Stimulated activated CD4-positive, alpha-beta T cell treated with anti-CD3 and anti-CD28 coated beads, Interleukin-2, amount 100 ng/mL, for 4 hours (primary cell): Measurements from ENCODE around the gene CACNA1C.

Experiments used
- DNase-seq: peaks from one replicate; pipeline ENCODE4 v3.0.0-alpha.2; 2020; ENCODE audit warnings: low read depth

The CACNA1C gene

DNA sequence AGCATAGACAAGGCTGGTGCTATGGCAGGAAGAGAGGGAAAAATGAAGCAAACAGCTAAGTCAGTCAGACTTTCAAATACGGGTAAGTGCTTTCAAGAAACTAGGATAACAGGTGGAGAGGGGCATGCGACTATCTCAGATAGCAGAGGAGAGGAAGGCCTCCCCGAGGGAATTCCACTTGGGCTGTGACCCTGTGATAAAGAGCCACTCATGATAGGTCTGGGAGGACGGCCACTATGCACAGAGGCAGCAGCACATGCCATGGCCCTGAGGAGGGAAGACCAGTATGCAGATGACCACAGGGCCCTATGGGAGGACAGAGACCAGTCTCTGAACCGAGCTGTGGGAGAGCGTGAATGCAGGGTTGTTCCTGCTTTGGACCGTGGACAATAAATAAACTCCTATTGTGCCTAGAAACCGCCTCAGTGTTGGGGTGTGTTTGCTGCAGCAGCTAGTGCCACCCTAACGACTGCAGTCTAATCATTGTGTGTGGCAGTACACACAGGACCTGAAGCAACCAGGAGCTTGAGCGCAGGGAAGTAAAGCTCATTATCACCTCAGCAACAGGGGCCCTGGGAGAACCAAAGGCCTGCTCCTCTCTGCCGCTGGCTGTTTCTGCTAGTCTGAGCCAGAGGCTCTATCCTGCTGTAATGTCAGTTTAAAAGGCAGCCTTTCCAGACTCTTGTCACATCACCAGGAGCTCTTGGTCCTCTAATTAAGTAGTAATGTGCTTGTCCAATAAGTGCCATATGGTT lies 119.1 kb downstream of the CACNA1C start:
- DNase-seq, result no peak

- no peak for DNase-seq
These were observed 119.9 kb downstream of the CACNA1C start for GRCh38 chr12:2172491-2173214.

DNA sequence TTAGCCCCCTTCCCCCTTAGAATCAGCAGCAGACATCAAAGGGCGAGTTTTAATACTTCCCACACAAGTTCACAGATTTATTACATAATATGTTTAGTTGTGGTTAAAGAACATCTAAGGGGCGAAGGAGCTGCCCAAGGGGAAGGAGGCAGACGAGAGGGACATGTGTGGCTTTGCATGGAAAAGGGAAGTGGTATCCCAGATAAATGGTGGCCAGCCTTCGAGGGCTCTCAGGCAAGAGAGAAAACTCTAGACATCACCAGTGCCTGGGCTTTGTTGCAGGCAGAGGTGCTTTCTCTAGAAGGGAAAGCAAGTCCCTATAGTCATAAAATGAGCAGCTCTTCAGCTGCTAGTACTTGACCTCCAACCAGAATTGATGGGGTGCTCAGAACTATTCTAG lies 121.2 kb downstream of the CACNA1C start:
- no peak for DNase-seq

- no peak for DNase-seq
These were observed 124.2 kb downstream of the CACNA1C start for GRCh38 chr12:2177003-2177402.

GRCh38 chr12:2177751-2178150 lies 125.0 kb downstream of the CACNA1C start:
- no peak for DNase-seq

GRCh38 chr12:2179058-2179457 lies 126.3 kb downstream of the CACNA1C start:
- DNase-seq, result no peak

GRCh38 chr12:2179953-2180736 lies 127.4 kb downstream of the CACNA1C start:
- no peak for DNase-seq

DNA sequence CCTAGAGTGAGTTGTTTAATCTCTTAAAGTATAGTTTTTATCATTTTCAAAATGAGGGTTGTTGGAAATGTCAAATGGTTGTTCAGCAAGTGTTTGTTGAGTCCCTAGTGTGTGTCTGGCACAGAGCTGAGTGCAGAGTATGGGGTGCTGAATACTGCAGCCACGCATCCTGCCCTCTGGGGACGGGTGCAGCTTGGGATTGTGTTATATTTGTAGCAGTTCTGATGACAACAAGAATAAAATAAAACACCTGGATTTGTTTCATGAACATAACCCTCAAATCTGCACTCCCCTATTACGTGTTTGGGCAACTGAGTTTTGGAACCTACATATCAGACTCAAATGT lies 127.9 kb downstream of the CACNA1C start:
- DNase-seq, result no peak

- DNase-seq, result no peak
These were observed 131.1 kb downstream of the CACNA1C start for GRCh38 chr12:2183556-2184541.

- DNase-seq, result no peak
These were observed 133.1 kb downstream of the CACNA1C start for GRCh38 chr12:2185751-2186341.

GRCh38 chr12:2187195-2187945 lies 134.6 kb downstream of the CACNA1C start:
- DNase-seq, result no peak

GRCh38 chr12:2190085-2190484 lies 137.3 kb downstream of the CACNA1C start:
- DNase-seq, result no peak

GRCh38 chr12:2190896-2191533 lies 138.2 kb downstream of the CACNA1C start:
- DNase-seq, result no peak

DNA sequence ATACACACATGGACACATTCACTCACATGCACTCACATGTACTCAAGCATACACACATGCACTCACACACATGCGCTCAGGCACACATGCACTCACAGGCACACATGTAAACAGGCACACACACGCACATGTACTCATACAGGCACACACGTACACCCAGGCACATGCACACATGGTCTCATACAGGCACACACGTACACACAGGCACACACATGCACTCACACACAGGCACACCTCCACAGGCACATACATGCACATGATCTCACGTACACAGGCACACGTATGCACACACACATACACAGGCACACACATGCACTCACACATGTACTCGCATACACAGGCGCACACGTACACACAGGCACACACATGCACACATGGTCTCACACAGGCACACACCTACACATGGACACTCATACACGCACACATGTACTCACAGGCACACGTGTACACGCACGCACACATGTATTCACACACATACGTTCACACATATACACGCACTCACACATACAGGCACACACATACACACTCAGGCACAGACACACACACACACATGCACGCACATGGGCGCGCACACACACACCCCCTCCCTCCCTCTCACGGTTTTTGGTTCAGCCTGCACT lies 138.9 kb downstream of the CACNA1C start:
- no peak for DNase-seq

GRCh38 chr12:2192231-2192630 lies 139.4 kb downstream of the CACNA1C start:
- DNase-seq, result no peak

GRCh38 chr12:2194060-2194459 lies 141.3 kb downstream of the CACNA1C start:
- no peak for DNase-seq

- DNase-seq, result no peak
These were observed 141.8 kb downstream of the CACNA1C start for GRCh38 chr12:2194571-2194970.

GRCh38 chr12:2195085-2195484 lies 142.3 kb downstream of the CACNA1C start:
- no peak for DNase-seq

DNA sequence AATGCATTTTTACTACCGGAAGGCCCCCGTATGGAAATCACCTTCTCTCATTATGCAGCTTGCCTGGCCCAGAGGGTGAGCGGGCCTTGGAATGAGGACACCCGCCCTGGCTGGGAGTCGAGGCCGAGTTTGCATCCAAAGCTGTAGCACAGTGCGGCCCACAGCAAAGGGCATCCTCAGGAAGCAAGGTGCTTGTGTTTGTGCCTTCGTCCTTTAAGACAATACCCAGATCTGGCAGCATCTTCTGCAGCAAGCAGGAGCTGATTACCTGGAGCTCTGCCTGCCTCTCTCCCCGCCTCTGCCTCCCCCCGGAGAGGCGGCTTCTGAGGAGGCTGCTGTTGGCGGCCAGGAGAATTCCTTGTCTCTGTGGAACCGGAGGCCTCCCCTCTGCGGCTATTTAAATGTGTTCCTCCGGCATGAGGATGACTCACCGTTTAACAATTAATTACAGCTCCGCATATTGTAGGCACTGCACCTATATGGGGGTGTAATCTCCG lies 145.3 kb downstream of the CACNA1C start:
- DNase-seq, result no peak
